ENCODE measurements around the gene FHIT.

GRCh38 chr3:60890226-60890625 is 361.0 kb downstream of the FHIT start:
- TF ChIP-seq CTCF (IDR thresholded peaks at IDR 0.05) (no peak), EZH2 (IDR thresholded peaks at IDR 0.05) (no peak)

All from neural progenitor cell (in vitro differentiated cells).